Lung (tissue), 12 donors: ENCODE data around the gene RPUSD3. TPM values are rescaled to one million over a fixed set of nuclear protein-coding genes. Genes with fewer than 3 reads are reported as not detected.

ENCODE experiments used
- ATAC-seq: fragments of 200-7000 bp; cut with Tn5 transposase; one replicate; pipeline ENCODE4 v1.9.1; 2020; ENCODE audit warnings: moderate number of reproducible peaks; ENCODE audit not compliant: insufficient read depth, low FRiP score
- DNase-seq, 3 donors: peaks; one replicate each; pipeline ENCODE4 v3.0.0-alpha.2; 2013 to 2017
- H3K27ac ChIP-seq, 2 donors: one replicate each; pipeline ENCODE4 v1.5.1; 2013; ENCODE audit warnings: mild to moderate bottlenecking in 2 of 2, moderate library complexity in 2 of 2, control low read depth in 1 of 2, inconsistent platforms in 1 of 2, low read depth in 1 of 2, low read length in 1 of 2
- H3K27me3 ChIP-seq, 3 donors: one replicate each; pipeline ENCODE4 v1.5.1; 2013; ENCODE audit warnings: low read length in 2 of 3; ENCODE audit not compliant: control insufficient read depth in 3 of 3, insufficient read depth in 3 of 3
- H3K36me3 ChIP-seq, 4 donors: one replicate each; pipeline ENCODE4 v1.5.1; 2013; ENCODE audit warnings: low read length in 4 of 4, mild to moderate bottlenecking in 1 of 4, moderate library complexity in 1 of 4; ENCODE audit not compliant: control insufficient read depth in 4 of 4, insufficient read depth in 4 of 4
- H3K4me1 ChIP-seq, 5 donors: one replicate each; pipeline ENCODE4 v1.5.1; 2013; ENCODE audit warnings: low read length in 5 of 5, mild to moderate bottlenecking in 2 of 5, moderate library complexity in 1 of 5; ENCODE audit not compliant: control insufficient read depth in 5 of 5, insufficient read depth in 5 of 5
- H3K4me3 ChIP-seq: one replicate; pipeline ENCODE4 v1.5.1; 2013; ENCODE audit warnings: mild to moderate bottlenecking, control low read depth, moderate library complexity
- H3K9ac ChIP-seq, 2 donors: one replicate each; pipeline ENCODE4 v1.5.1; 2013; ENCODE audit warnings: low read length in 2 of 2, control low read depth in 1 of 2; ENCODE audit not compliant: insufficient read depth in 1 of 2
- H3K9me3 ChIP-seq, 4 donors: one replicate each; pipeline ENCODE4 v1.5.1; 2013; ENCODE audit warnings: low read length in 3 of 4, mild to moderate bottlenecking in 1 of 4, moderate library complexity in 1 of 4; ENCODE audit not compliant: control insufficient read depth in 4 of 4, insufficient read depth in 3 of 4
- CTCF ChIP-seq: IDR thresholded peaks from 2 replicates; pipeline ENCODE4 v1.5.1; 2012; ENCODE audit warnings: mild to moderate bottlenecking; ENCODE audit errors: control extremely low read depth, extremely low read depth
- WGBS, 2 donors: extraction: QIAGEN DNeasy Blood & Tissue Kit; methylation state at CpG; one replicate each; pipeline ENCODE4 v1.1.7; 2013; 5-methylcytosine and 5-hydroxymethylcytosine counted together
- polyA plus RNA-seq, 2 donors: library from polyadenylated mRNA; stranded (reverse); fragments of 200-250 nt; gene quantifications; one replicate each; pipeline ENCODE4 v1.2.1, GENCODE V29; 2013
- total RNA-seq, 2 donors: library from RNA; depleted of rRNA in 1 of 2; stranded (reverse); fragments of >200 nt in 1 of 2; gene quantifications; one replicate each; pipeline ENCODE4 v1.2.1, GENCODE V29; 2014 to 2021
- donor health status: control.
- donor health status: control.
- donor health status: Bipolar disorder and iron deficiency.
- donor health status: healthy.
- donor health status: DM: yes; HTN: yes; CAD: no.

RPUSD3 gene
- total and polyA plus RNA-seq, 4 donors: 16.3 to 34.9 (median 26.3) TPM

DNA sequence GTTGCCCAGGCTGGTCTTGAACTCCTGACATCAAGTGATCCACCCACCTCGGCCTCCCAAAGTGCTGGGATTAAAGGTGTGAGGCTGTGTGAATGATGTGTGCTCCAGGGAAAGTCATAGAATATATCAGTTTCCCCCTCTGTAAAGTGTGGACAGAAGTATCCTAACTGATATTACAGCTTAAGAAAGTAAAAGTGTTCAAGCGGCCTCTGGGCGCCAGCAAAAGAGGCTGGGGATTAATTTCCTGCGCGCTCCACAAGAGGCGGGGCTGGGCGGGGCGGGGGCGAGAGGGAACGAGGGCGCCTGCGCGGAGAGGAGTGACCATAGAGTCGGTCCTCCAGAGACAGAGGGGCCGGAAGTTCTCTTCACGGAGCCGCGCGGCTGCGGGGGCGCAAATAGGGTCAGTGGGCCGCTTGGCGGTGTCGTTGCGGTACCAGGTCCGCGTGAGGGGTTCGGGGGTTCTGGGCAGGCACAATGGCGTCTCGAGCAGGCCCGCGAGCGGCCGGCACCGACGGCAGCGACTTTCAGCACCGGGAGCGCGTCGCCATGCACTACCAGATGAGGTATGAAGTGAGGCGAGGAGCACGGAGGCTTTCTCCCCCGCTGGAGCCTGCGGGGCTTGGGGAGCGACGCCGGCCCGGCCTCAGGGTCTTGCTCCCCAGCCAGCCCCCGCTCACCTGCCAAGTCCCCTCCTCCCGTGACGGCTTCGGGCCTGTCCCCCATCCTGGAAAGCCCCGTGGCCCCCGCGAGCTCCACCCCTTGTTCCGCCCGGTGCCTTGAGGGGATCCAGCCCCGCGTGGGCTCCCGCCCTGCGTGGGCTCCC, 46.7 kb upstream of the RPUSD3 start, which contains the start of gene JAGN1:
JAGN1 (plus strand) TSS at position 362 of the 823 bp plus-strand sequence; CDS start at position 475, 113 bp downstream.
- H3K4me1 ChIP-seq: peaks cover 0 to 9% (median 6%) of the 10 kb centered on the region in 5 donors
- H3K27ac ChIP-seq: peak within 1 kb of the TSS; percentile 98 to 100
- 0 to 1% methylated on average over 55 to 62 of the region's 62 CpGs for WGBS, 2 donors
- H3K36me3 ChIP-seq: peaks cover 0 to 14% (median 9%) of the 10 kb centered on the region in 4 donors
- no peaks in the 10 kb centered on the region for H3K27me3 ChIP-seq
- no peak for TF ChIP-seq CTCF
- peak; percentile 94 to 95 (median 94) for DNase-seq
- H3K9me3 ChIP-seq: no peaks in the 10 kb centered on the region
- peak; percentile 93 for ATAC-seq
- H3K4me3 ChIP-seq: peak within 1 kb of the TSS; percentile 100
- H3K9ac ChIP-seq: peak within 1 kb of the TSS; percentile 83 to 92

DNA sequence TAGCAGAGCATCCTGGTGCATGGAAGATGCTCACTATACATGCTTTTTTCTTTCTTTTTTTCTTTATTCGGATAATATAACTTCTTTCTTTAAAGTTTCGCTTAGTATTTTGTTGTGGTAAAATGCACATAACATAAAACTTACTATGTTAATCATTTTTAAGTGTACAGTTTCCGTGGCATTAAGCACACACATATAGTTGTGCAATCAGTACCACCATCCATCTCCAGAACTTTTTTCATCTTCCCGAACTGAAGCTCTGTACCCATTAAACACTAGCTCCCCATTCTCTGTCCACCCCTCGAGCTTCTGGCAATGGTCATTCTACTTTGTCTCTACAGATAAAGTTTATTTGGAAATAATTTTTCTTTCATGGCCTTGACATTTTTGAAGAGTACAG, 45.6 kb upstream of the RPUSD3 start:
- Histone ChIP-seq H3K27me3 (no peaks in the 10 kb centered on the region), H3K4me1 (peaks cover 0 to 9% (median 6%) of the 10 kb centered on the region in 5 donors), H3K9me3 (no peaks in the 10 kb centered on the region), H3K36me3 (peaks cover 0 to 12% (median 9%) of the 10 kb centered on the region in 4 donors), H3K9ac (no peak overlapping the region), H3K4me3 (no peak overlapping the region), H3K27ac (no peak overlapping the region)
- DNase-seq: no peak
- TF ChIP-seq CTCF: no peak
- WGBS, 2 donors: 71 to 77% methylated on average over 5 of the region's 5 CpGs
- no peak for ATAC-seq

- no peak overlapping the region for H3K27ac ChIP-seq
- DNase-seq (no peak), ATAC-seq (no peak)
- H3K27me3 ChIP-seq: no peaks in the 10 kb centered on the region
- no peak for TF ChIP-seq CTCF
- no peak overlapping the region for H3K4me3 ChIP-seq
- no peak overlapping the region for H3K9ac ChIP-seq
- H3K9me3 ChIP-seq: no peaks in the 10 kb centered on the region
- 93 to 99% methylated on average over 3 of the region's 3 CpGs for WGBS, 2 donors
- peaks cover 0 to 7% (median 5%) of the 10 kb centered on the region in 5 donors for H3K4me1 ChIP-seq
- peaks cover 0 to 12% (median 7%) of the 10 kb centered on the region in 4 donors for H3K36me3 ChIP-seq
Observed at GRCh38 chr3:9888540-9888939, 44.7 kb upstream of the RPUSD3 start.
